Measurements from ENCODE around the gene BCL2A1.

DNA sequence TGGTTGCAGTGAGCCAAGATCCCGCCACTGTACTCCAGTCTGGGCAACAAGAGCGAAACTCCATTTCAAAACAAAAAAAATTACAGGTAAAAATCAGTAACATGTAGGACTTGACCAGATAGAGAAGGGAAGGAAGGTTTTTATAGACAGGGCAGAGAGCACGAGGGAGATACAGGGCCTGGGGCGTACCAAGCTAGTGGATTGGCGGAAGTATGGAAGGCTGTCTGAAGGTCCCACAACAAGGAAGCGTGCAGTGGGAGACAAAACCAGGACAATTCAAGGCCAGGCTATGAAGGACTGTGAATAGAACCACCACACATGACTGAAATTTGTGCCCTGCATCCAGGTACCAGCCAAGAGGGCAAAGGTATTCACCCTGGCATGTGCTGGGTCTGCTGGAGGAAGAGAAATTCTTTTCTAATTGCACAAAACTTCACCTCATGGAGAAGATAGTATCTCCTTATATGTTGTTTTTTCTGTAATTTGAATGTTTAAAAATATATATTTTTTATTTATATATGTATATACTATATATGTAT is 33.0 kb upstream of the BCL2A1 start:
- no peak for TF ChIP-seq POLR2A (IDR thresholded peaks at IDR 0.05)
- TF ChIP-seq, protein P1, sequence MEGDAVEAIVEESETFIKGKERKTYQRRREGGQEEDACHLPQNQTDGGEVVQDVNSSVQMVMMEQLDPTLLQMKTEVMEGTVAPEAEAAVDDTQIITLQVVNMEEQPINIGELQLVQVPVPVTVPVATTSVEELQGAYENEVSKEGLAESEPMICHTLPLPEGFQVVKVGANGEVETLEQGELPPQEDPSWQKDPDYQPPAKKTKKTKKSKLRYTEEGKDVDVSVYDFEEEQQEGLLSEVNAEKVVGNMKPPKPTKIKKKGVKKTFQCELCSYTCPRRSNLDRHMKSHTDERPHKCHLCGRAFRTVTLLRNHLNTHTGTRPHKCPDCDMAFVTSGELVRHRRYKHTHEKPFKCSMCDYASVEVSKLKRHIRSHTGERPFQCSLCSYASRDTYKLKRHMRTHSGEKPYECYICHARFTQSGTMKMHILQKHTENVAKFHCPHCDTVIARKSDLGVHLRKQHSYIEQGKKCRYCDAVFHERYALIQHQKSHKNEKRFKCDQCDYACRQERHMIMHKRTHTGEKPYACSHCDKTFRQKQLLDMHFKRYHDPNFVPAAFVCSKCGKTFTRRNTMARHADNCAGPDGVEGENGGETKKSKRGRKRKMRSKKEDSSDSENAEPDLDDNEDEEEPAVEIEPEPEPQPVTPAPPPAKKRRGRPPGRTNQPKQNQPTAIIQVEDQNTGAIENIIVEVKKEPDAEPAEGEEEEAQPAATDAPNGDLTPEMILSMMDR (IDR thresholded peaks at IDR 0.05), result no peak
